Hippocampal formation (tissue), 2 donors: ENCODE measurements around the gene LTA4H.

Source experiments
- DNase-seq, 2 donors: peaks; one replicate each; lab custom pipeline; 2025; lab: John Stamatoyannopoulos, UW

Gene LTA4H

GRCh38 chr12:96034621-96035282 is 635 bp downstream of the LTA4H start:
- DNase-seq, result no peak

- DNase-seq, result no peak
These were observed 1.6 kb downstream of the LTA4H start for GRCh38 chr12:96033549-96034389.

- DNase-seq, result no peak
These were observed 5.6 kb downstream of the LTA4H start for GRCh38 chr12:96029826-96030225.

GRCh38 chr12:96028538-96028937 is 6.8 kb downstream of the LTA4H start:
- no peak for DNase-seq

GRCh38 chr12:96026331-96026730 is 9.1 kb downstream of the LTA4H start:
- DNase-seq, result no peak

GRCh38 chr12:96025518-96025917 is 9.9 kb downstream of the LTA4H start:
- no peak for DNase-seq

- no peak for DNase-seq
These were observed 14.9 kb downstream of the LTA4H start for GRCh38 chr12:96020314-96021003.

GRCh38 chr12:96015672-96016071 is 19.7 kb downstream of the LTA4H start:
- no peak for DNase-seq

GRCh38 chr12:96014943-96015599 is 20.3 kb downstream of the LTA4H start:
- no peak for DNase-seq

GRCh38 chr12:96007729-96008128 is 27.7 kb downstream of the LTA4H start:
- DNase-seq, result no peak

GRCh38 chr12:96006727-96007126 is 28.7 kb downstream of the LTA4H start:
- DNase-seq, result no peak

GRCh38 chr12:96000858-96001257 is 34.5 kb downstream of the LTA4H start:
- DNase-seq, result no peak

GRCh38 chr12:95999484-95999883 is 35.9 kb downstream of the LTA4H start:
- no peak for DNase-seq

- peak; percentile 21 to 78 for DNase-seq
These were observed 36.6 kb downstream of the LTA4H start for GRCh38 chr12:95998611-95999286.

- DNase-seq, result no peak
These were observed 37.4 kb downstream of the LTA4H start for GRCh38 chr12:95997911-95998510.

- no peak for DNase-seq
These were observed 38.1 kb downstream of the LTA4H start for GRCh38 chr12:95997276-95997675.

GRCh38 chr12:95996034-95996658 is 39.2 kb downstream of the LTA4H start, which contains the start of gene HAL:
Gene HAL, minus strand, starts transcription at chr12:95996344. Its CDS starts 434 bp downstream, at chr12:95995910.
- DNase-seq, result no peak

GRCh38 chr12:95995238-95996031 is 40.0 kb downstream of the LTA4H start:
- no peak for DNase-seq

- DNase-seq, result no peak
These were observed 40.9 kb downstream of the LTA4H start for GRCh38 chr12:95994476-95994875.

GRCh38 chr12:95993907-95994306 is 41.5 kb downstream of the LTA4H start:
- DNase-seq, result no peak
